GM19395 (cell line): ENCODE measurements around the gene ISCA1.

ENCODE experiments used
- ATAC-seq: cut with Tn5 transposase; IDR thresholded peaks from one replicate; pipeline ENCODE4 v1.9.1; 2021; ENCODE audit warnings: mild to moderate bottlenecking, moderate library complexity; ENCODE audit not compliant: unreplicated experiment

The ISCA1 gene

GRCh38 chr9:86286278-86286677, 3.9 kb upstream of the ISCA1 start:
- ATAC-seq: no peak

GRCh38 chr9:86285261-86285660, 2.9 kb upstream of the ISCA1 start:
- no peak for ATAC-seq

GRCh38 chr9:86282979-86283535, 719 bp upstream of the ISCA1 start:
- ATAC-seq: peak; percentile 25

- ATAC-seq: peak; percentile 39
Measured at GRCh38 chr9:86281593-86282076, 703 bp downstream of the ISCA1 start.

GRCh38 chr9:86280580-86280979, 1.8 kb downstream of the ISCA1 start:
- ATAC-seq: no peak

GRCh38 chr9:86279839-86280238, 2.5 kb downstream of the ISCA1 start:
- no peak for ATAC-seq

- no peak for ATAC-seq
Measured at GRCh38 chr9:86277072-86277471, 5.3 kb downstream of the ISCA1 start.

- ATAC-seq: no peak
Measured at GRCh38 chr9:86275962-86276361, 6.4 kb downstream of the ISCA1 start.

GRCh38 chr9:86274821-86275643, 7.3 kb downstream of the ISCA1 start:
- ATAC-seq: no peak

GRCh38 chr9:86272221-86272620, 10.1 kb downstream of the ISCA1 start:
- ATAC-seq: no peak

- no peak for ATAC-seq
Measured at GRCh38 chr9:86263876-86264275, 18.5 kb downstream of the ISCA1 start.

- ATAC-seq: no peak
Measured at GRCh38 chr9:86262492-86262891, 19.8 kb downstream of the ISCA1 start.

- ATAC-seq: no peak
Measured at GRCh38 chr9:86259557-86259956, 22.8 kb downstream of the ISCA1 start, which contains the start of gene C9orf153. Gene C9orf153, minus strand, starts transcription at chr9:86259657. Its CDS starts 30,054 bp downstream, at chr9:86229603.

GRCh38 chr9:86257391-86257790, 24.9 kb downstream of the ISCA1 start:
- ATAC-seq: no peak

- ATAC-seq: no peak
Measured at GRCh38 chr9:86256653-86257052, 25.7 kb downstream of the ISCA1 start.

- no peak for ATAC-seq
Measured at GRCh38 chr9:86253577-86253976, 28.8 kb downstream of the ISCA1 start.

- ATAC-seq: no peak
Measured at GRCh38 chr9:86252870-86253269, 29.5 kb downstream of the ISCA1 start.

- no peak for ATAC-seq
Measured at GRCh38 chr9:86250123-86250522, 32.2 kb downstream of the ISCA1 start.

- ATAC-seq: no peak
Measured at GRCh38 chr9:86248746-86249145, 33.6 kb downstream of the ISCA1 start.

GRCh38 chr9:86246752-86247161, 35.6 kb downstream of the ISCA1 start:
- peak; percentile 87 for ATAC-seq

- no peak for ATAC-seq
Measured at GRCh38 chr9:86242071-86242470, 40.3 kb downstream of the ISCA1 start.

GRCh38 chr9:86241216-86241615, 41.1 kb downstream of the ISCA1 start:
- ATAC-seq: no peak
